ENCODE results near the gene CACNA2D3. TPM values are rescaled to one million over a fixed set of nuclear protein-coding genes. Genes with fewer than 3 reads are reported as not detected.

Gene CACNA2D3
- total and polyA plus RNA-seq, 4 donors = 0.72 to 2.4 (median 1.5) TPM

DNA sequence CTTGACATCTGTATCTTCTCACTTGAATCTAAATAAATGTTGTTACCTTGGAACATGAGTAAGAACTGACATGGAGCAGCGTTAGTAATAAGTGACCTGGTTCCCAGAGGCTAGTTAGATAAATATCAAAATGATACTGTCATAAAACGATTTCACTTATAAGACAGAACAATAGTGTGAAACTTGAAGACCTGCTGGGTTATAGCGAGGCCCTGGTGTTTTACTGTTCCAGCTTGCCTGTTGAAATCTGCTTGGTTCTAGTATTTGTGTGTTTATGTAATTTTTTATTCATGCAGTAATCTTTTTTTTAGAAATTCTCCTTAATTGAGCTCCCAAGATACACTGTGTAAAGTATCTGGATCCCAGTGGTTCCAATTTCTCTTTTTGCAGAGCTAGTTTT, 129.4 kb downstream of the CACNA2D3 start:
- Histone ChIP-seq H3K9me3 (ENCODE audit: control insufficient read depth, low read length) (no peaks in the 10 kb centered on the region), H3K4me3 (ENCODE audit: low read length in 2 of 2) (no peak overlapping the region), H3K4me1 (ENCODE audit: control insufficient read depth in 1 of 2, insufficient read depth in 2 of 2, low read length in 2 of 2) (no peaks in the 10 kb centered on the region), H3K27ac (ENCODE audit: low read depth in 1 of 2, low read length in 2 of 2) (no peak overlapping the region), H3K27me3 (ENCODE audit: control insufficient read depth in 1 of 2, insufficient read depth in 2 of 2, low read length in 1 of 2) (no peaks in the 10 kb centered on the region), H3K36me3 (ENCODE audit: control insufficient read depth in 1 of 2, insufficient read depth in 2 of 2, low read length in 1 of 2) (no peaks in the 10 kb centered on the region)
- DNase-seq (no peak), ATAC-seq (ENCODE audit: low FRiP score) (no peak)
- 73 to 81% methylated on average over 3 of the region's 3 CpGs for WGBS, 2 donors
- intact Hi-C loops (cut with DNase I) = no loop called here

DNA sequence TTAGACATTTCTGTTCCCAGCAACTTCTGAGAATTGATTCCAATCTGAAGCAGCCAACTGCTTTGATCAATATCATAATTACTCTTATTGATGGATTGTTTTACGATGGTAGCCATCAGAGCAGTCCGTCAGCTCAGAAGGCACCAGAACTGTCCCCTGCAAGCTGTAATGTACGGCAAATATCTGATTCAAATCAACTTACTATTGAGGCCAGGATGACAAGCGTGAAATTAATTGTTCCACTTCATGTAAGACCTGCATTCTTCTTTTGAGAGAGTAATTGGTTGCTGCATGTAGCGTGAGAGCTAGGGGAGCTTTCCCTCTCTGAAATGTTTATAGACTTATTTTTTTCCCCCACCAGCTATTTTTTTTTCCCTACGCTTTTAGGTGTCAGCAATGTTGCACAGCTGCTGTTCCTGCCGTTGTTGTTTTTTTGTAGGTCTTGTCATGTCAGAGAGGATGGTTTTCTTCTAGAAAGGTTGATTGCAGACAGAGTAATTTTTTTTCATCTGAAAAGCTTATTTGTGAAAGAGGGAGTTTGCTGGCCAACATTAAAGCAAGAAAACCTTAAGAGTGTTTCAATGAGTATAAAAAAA, 134.9 kb downstream of the CACNA2D3 start:
- Histone ChIP-seq H3K27ac (ENCODE audit: low read depth in 1 of 2, low read length in 2 of 2) (no peak overlapping the region), H3K9me3 (ENCODE audit: control insufficient read depth, low read length) (no peaks in the 10 kb centered on the region), H3K36me3 (ENCODE audit: control insufficient read depth in 1 of 2, insufficient read depth in 2 of 2, low read length in 1 of 2) (no peaks in the 10 kb centered on the region), H3K4me3 (ENCODE audit: low read length in 2 of 2) (no peak overlapping the region), H3K4me1 (ENCODE audit: control insufficient read depth in 1 of 2, insufficient read depth in 2 of 2, low read length in 2 of 2) (no peaks in the 10 kb centered on the region), H3K27me3 (ENCODE audit: control insufficient read depth in 1 of 2, insufficient read depth in 2 of 2, low read length in 1 of 2) (no peaks in the 10 kb centered on the region)
- DNase-seq (no peak), ATAC-seq (ENCODE audit: low FRiP score) (no peak)
- 50 to 55% methylated on average over 7 of the region's 7 CpGs for WGBS, 2 donors
- intact Hi-C loops (cut with DNase I) = no loop called here

GRCh38 chr3:54259636-54260035, 137.3 kb downstream of the CACNA2D3 start:
- Histone ChIP-seq H3K27me3 (ENCODE audit: control insufficient read depth in 1 of 2, insufficient read depth in 2 of 2, low read length in 1 of 2) (no peaks in the 10 kb centered on the region), H3K4me3 (ENCODE audit: low read length in 2 of 2) (no peak overlapping the region), H3K36me3 (ENCODE audit: control insufficient read depth in 1 of 2, insufficient read depth in 2 of 2, low read length in 1 of 2) (no peaks in the 10 kb centered on the region), H3K9me3 (ENCODE audit: control insufficient read depth, low read length) (no peaks in the 10 kb centered on the region), H3K27ac (ENCODE audit: low read depth in 1 of 2, low read length in 2 of 2) (no peak overlapping the region), H3K4me1 (ENCODE audit: control insufficient read depth in 1 of 2, insufficient read depth in 2 of 2, low read length in 2 of 2) (no peaks in the 10 kb centered on the region)
- DNase-seq = no peak
- WGBS, 2 donors = 26 to 36% methylated on average over 2 of the region's 2 CpGs
- intact Hi-C loops (cut with DNase I) = no loop called here
- ATAC-seq (ENCODE audit: low FRiP score) = no peak

- WGBS, 2 donors = 81 to 88% methylated on average over 3 of the region's 3 CpGs
- DNase-seq (no peak), ATAC-seq (ENCODE audit: low FRiP score) (no peak)
- Histone ChIP-seq H3K36me3 (ENCODE audit: control insufficient read depth in 1 of 2, insufficient read depth in 2 of 2, low read length in 1 of 2) (no peaks in the 10 kb centered on the region), H3K9me3 (ENCODE audit: control insufficient read depth, low read length) (no peaks in the 10 kb centered on the region), H3K27me3 (ENCODE audit: control insufficient read depth in 1 of 2, insufficient read depth in 2 of 2, low read length in 1 of 2) (no peaks in the 10 kb centered on the region), H3K4me3 (ENCODE audit: low read length in 2 of 2) (no peak overlapping the region), H3K4me1 (ENCODE audit: control insufficient read depth in 1 of 2, insufficient read depth in 2 of 2, low read length in 2 of 2) (no peaks in the 10 kb centered on the region), H3K27ac (ENCODE audit: low read depth in 1 of 2, low read length in 2 of 2) (no peak overlapping the region)
- intact Hi-C loops (cut with DNase I) = no loop called here
Observed at GRCh38 chr3:54261141-54261540, 138.8 kb downstream of the CACNA2D3 start.

- Histone ChIP-seq H3K27me3 (ENCODE audit: control insufficient read depth in 1 of 2, insufficient read depth in 2 of 2, low read length in 1 of 2) (no peaks in the 10 kb centered on the region), H3K4me3 (ENCODE audit: low read length in 2 of 2) (no peak overlapping the region), H3K27ac (ENCODE audit: low read depth in 1 of 2, low read length in 2 of 2) (no peak overlapping the region), H3K9me3 (ENCODE audit: control insufficient read depth, low read length) (no peaks in the 10 kb centered on the region), H3K36me3 (ENCODE audit: control insufficient read depth in 1 of 2, insufficient read depth in 2 of 2, low read length in 1 of 2) (no peaks in the 10 kb centered on the region), H3K4me1 (ENCODE audit: control insufficient read depth in 1 of 2, insufficient read depth in 2 of 2, low read length in 2 of 2) (no peaks in the 10 kb centered on the region)
- DNase-seq = no peak
- WGBS, 2 donors = 66 to 77% methylated on average over 6 of the region's 6 CpGs
- intact Hi-C loops (cut with DNase I) = no loop called here
- ATAC-seq (ENCODE audit: low FRiP score) = no peak
Observed at GRCh38 chr3:54262541-54262940, 140.2 kb downstream of the CACNA2D3 start.

DNA sequence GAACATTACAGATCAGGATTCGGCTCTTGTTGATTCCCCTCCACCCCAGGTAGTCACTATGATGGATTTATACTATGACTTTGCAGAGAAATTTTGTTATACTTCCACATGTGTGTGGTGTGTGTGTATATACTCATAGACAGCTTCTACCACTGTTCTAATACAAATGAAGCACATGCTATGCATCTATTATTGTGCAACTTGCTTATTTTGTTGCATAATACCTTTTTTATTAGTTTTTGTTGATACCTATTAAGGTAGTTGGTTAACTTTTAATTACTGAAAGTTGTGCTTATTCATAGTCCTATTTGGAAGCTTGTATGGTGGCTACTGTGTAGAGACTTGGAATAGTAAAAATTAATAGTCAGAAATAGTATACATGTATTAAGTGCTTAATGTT, 140.6 kb downstream of the CACNA2D3 start:
- intact Hi-C loops (cut with DNase I) = no loop called here
- Histone ChIP-seq H3K27ac (ENCODE audit: low read depth in 1 of 2, low read length in 2 of 2) (no peak overlapping the region), H3K9me3 (ENCODE audit: control insufficient read depth, low read length) (no peaks in the 10 kb centered on the region), H3K4me1 (ENCODE audit: control insufficient read depth in 1 of 2, insufficient read depth in 2 of 2, low read length in 2 of 2) (no peaks in the 10 kb centered on the region), H3K4me3 (ENCODE audit: low read length in 2 of 2) (no peak overlapping the region), H3K36me3 (ENCODE audit: control insufficient read depth in 1 of 2, insufficient read depth in 2 of 2, low read length in 1 of 2) (no peaks in the 10 kb centered on the region), H3K27me3 (ENCODE audit: control insufficient read depth in 1 of 2, insufficient read depth in 2 of 2, low read length in 1 of 2) (no peaks in the 10 kb centered on the region)
- DNase-seq (no peak), ATAC-seq (ENCODE audit: low FRiP score) (no peak)
- WGBS, 2 donors = 60 to 62% methylated on average over 1 of the region's 1 CpG

- no peaks in the 10 kb centered on the region for H3K27me3 ChIP-seq (ENCODE audit: control insufficient read depth in 1 of 2, insufficient read depth in 2 of 2, low read length in 1 of 2)
- H3K36me3 ChIP-seq (ENCODE audit: control insufficient read depth in 1 of 2, insufficient read depth in 2 of 2, low read length in 1 of 2) = no peaks in the 10 kb centered on the region
- no peak overlapping the region for H3K27ac ChIP-seq (ENCODE audit: low read depth in 1 of 2, low read length in 2 of 2)
- no peak overlapping the region for H3K4me3 ChIP-seq (ENCODE audit: low read length in 2 of 2)
- ATAC-seq (ENCODE audit: low FRiP score) (no peak), DNase-seq (no peak)
- no peaks in the 10 kb centered on the region for H3K9me3 ChIP-seq (ENCODE audit: control insufficient read depth, low read length)
- WGBS, 2 donors = 65 to 70% methylated on average over 4 of the region's 4 CpGs
- intact Hi-C loops (cut with DNase I) = no loop called here
- H3K4me1 ChIP-seq (ENCODE audit: control insufficient read depth in 1 of 2, insufficient read depth in 2 of 2, low read length in 2 of 2) = no peaks in the 10 kb centered on the region
Observed at GRCh38 chr3:54264050-54264449, 141.7 kb downstream of the CACNA2D3 start.

DNA sequence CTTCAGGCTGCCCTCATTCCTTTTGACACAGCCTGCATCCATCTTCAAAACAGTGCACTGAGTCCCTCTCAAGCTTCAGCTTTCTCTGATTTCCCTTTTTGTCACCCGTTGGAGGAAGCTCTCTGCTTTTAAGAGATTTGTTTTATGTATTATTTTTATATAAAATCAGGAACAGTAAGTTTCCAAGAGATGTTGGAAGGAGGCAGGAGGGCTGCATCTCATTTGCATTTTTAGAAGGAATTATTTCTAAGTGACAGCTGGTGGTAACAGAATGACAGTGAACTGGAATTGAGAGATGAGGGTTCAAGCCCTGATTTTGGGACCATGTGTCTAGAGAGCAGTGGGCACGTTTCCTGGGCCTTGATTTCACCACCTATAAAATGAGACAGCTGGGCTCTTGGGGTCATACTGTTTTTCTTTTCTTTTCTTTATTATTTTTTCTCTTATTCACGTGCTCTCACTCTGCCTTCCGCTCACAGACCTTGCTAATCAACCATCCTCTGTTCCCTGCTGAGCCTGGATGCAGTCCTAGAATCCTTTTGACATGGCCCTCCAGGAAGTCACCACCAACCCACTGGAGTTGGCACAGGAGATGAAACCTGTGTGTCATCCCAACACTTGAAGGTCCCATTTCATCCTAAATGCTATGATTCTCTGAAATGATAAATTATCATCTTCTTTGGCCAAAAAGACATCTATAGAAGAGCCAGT, 148.6 kb downstream of the CACNA2D3 start:
- DNase-seq (no peak), ATAC-seq (ENCODE audit: low FRiP score) (no peak)
- intact Hi-C loops (cut with DNase I) = no loop called here
- Histone ChIP-seq H3K27ac (ENCODE audit: low read depth in 1 of 2, low read length in 2 of 2) (no peak overlapping the region), H3K27me3 (ENCODE audit: control insufficient read depth in 1 of 2, insufficient read depth in 2 of 2, low read length in 1 of 2) (no peaks in the 10 kb centered on the region), H3K36me3 (ENCODE audit: control insufficient read depth in 1 of 2, insufficient read depth in 2 of 2, low read length in 1 of 2) (no peaks in the 10 kb centered on the region), H3K9me3 (ENCODE audit: control insufficient read depth, low read length) (no peaks in the 10 kb centered on the region), H3K4me3 (ENCODE audit: low read length in 2 of 2) (no peak overlapping the region), H3K4me1 (ENCODE audit: control insufficient read depth in 1 of 2, insufficient read depth in 2 of 2, low read length in 2 of 2) (no peaks in the 10 kb centered on the region)
- 25 to 34% methylated on average over 3 to 4 of the region's 4 CpGs for WGBS, 2 donors

- ATAC-seq (ENCODE audit: low FRiP score) (no peak), DNase-seq (no peak)
- intact Hi-C loops (cut with DNase I) = no loop called here
- peaks cover 0 to 3% of the 10 kb centered on the region in 2 donors for H3K27me3 ChIP-seq (ENCODE audit: control insufficient read depth in 1 of 2, insufficient read depth in 2 of 2, low read length in 1 of 2)
- no peak overlapping the region for H3K4me3 ChIP-seq (ENCODE audit: low read length in 2 of 2)
- H3K36me3 ChIP-seq (ENCODE audit: control insufficient read depth in 1 of 2, insufficient read depth in 2 of 2, low read length in 1 of 2) = no peaks in the 10 kb centered on the region
- 75 to 86% methylated on average over 1 of the region's 1 CpG for WGBS, 2 donors
- H3K9me3 ChIP-seq (ENCODE audit: control insufficient read depth, low read length) = peaks cover 4% of the 10 kb centered on the region
- no peak overlapping the region for H3K27ac ChIP-seq (ENCODE audit: low read depth in 1 of 2, low read length in 2 of 2)
- H3K4me1 ChIP-seq (ENCODE audit: control insufficient read depth in 1 of 2, insufficient read depth in 2 of 2, low read length in 2 of 2) = no peaks in the 10 kb centered on the region
Observed at GRCh38 chr3:54273791-54274190, 151.4 kb downstream of the CACNA2D3 start.
